HepG2 (cell line): ENCODE measurements around the gene TMX3.

Source experiments
- CREB1 ChIP-seq, 2 experiments: fragments of 450-650 bp in 1 of 2; IDR thresholded peaks; 2 replicates each; pipeline ENCODE4 v1.6.1; 2016 to 2017; ENCODE audit warnings: control low read depth in 1 of 2, mild to moderate bottlenecking in 1 of 2, missing compliant biosample characterization in 1 of 2, missing genetic modification characterization in 1 of 2
- NFYB ChIP-seq: sonication (generic); formaldehyde crosslinking; IDR thresholded peaks from 2 replicates; pipeline ENCODE4 v1.4.0; 2020; ENCODE audit warnings: missing genetic modification reagents
- NR2C2 ChIP-seq: sonication (generic); formaldehyde crosslinking; IDR thresholded peaks from 2 replicates; pipeline ENCODE4 v1.4.0; 2020; ENCODE audit warnings: missing genetic modification reagents, mild to moderate bottlenecking, moderate library complexity, borderline replicate concordance
- RBM39 ChIP-seq: fragments of 200-400 bp; formaldehyde crosslinking; IDR thresholded peaks from one replicate; pipeline ENCODE4 v1.6.1; 2018; ENCODE audit warnings: antibody characterized with exemption, mild to moderate bottlenecking, low read depth, low read length; ENCODE audit not compliant: poor library complexity, severe bottlenecking
- ZFX ChIP-seq: sonication (generic); formaldehyde crosslinking; IDR thresholded peaks from 2 replicates; pipeline ENCODE4 v1.4.0; 2020; ENCODE audit warnings: mild to moderate bottlenecking, low read depth, missing genetic modification reagents, moderate library complexity
- TF ChIP-seq, protein P1 (sequence below), 2 experiments: IDR thresholded peaks; 2 replicates each; pipeline ENCODE4 v1.6.1; 2011 to 2012; ENCODE audit warnings: low read length in 2 of 2, borderline replicate concordance in 1 of 2, low read depth in 1 of 2, mild to moderate bottlenecking in 1 of 2, moderate library complexity in 1 of 2

DNA sequence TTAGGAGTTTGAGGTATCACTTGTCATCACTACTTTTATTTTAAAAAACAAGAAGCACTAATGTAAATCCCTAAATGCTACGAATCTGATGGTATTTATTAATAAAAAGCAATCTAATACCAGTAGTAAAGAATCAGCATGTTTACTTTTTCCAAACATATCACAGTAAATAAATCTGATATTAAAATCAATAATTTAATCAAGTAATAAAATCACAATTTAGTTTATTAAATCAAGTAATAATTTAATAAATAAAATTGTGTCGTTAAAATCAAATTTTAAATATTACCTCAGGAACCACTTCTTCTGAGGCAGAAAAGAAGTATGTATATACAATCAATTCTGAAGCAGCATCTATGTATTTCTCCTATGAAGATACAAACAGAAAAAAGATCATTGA, 18.0 kb downstream of the TMX3 start:
- TF ChIP-seq, protein P1, sequence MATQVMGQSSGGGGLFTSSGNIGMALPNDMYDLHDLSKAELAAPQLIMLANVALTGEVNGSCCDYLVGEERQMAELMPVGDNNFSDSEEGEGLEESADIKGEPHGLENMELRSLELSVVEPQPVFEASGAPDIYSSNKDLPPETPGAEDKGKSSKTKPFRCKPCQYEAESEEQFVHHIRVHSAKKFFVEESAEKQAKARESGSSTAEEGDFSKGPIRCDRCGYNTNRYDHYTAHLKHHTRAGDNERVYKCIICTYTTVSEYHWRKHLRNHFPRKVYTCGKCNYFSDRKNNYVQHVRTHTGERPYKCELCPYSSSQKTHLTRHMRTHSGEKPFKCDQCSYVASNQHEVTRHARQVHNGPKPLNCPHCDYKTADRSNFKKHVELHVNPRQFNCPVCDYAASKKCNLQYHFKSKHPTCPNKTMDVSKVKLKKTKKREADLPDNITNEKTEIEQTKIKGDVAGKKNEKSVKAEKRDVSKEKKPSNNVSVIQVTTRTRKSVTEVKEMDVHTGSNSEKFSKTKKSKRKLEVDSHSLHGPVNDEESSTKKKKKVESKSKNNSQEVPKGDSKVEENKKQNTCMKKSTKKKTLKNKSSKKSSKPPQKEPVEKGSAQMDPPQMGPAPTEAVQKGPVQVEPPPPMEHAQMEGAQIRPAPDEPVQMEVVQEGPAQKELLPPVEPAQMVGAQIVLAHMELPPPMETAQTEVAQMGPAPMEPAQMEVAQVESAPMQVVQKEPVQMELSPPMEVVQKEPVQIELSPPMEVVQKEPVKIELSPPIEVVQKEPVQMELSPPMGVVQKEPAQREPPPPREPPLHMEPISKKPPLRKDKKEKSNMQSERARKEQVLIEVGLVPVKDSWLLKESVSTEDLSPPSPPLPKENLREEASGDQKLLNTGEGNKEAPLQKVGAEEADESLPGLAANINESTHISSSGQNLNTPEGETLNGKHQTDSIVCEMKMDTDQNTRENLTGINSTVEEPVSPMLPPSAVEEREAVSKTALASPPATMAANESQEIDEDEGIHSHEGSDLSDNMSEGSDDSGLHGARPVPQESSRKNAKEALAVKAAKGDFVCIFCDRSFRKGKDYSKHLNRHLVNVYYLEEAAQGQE (IDR thresholded peaks at IDR 0.05; ENCODE audit: borderline replicate concordance in 1 of 2, low read depth in 1 of 2, low read length in 2 of 2) = no peak
- TF ChIP-seq CREB1 (IDR thresholded peaks at IDR 0.05) (no peak), CREB1 (CRISPR knock-in tag; IDR thresholded peaks at IDR 0.05) (no peak), RBM39 (no peak), ZFX (CRISPR knock-in tag) (no peak), NR2C2 (no peak), NFYB (CRISPR knock-in tag) (no peak)
